KG1 (cell line): ENCODE results near the gene RIT1.

Experiments
- DNase-seq: peaks from one replicate; lab custom pipeline; 2025; lab: John Stamatoyannopoulos, UW

Gene RIT1

GRCh38 chr1:155856975-155857930 lies 53.9 kb downstream of the RIT1 start, which contains the start of gene GON4L:
TSS of gene GON4L (minus strand) at chr1:155857214. CDS start at chr1:155853780, 3,434 bp downstream.
- DNase-seq: peak; percentile 86

- DNase-seq: no peak
Measured at GRCh38 chr1:155856257-155856974, 54.7 kb downstream of the RIT1 start.

GRCh38 chr1:155850345-155850744 lies 60.8 kb downstream of the RIT1 start:
- DNase-seq: no peak

DNA sequence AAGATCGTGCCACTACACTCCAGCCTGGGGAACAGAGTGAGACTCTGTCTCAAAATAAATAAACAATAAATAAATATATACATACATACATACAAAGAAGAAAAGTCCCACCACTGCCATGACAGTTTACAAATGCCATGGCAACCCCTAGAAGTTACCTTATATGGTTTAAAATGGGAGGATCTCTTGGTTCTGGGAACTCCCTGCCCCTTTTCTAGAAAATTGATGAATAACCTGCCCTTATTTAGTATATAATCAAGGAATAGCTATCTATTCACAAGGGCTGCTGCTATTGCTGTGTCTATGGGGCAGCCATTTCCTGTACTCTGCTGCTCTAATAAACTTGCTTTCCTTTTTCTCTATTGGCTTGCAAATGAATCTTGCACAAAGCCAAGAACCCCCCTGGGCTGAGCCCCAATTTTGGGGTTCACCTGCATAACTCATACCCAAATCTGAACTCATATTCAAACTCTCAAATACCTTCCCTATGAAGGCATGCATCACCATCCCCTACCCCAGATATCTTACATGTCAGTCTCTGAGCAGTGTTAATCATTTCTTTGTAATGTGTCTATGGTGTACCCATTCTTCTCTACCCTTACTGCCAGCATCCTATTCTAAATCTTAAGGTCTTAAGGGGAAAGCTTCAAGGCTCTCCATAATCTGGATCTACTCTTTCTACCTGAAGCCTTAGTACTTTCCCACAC lies 63.2 kb downstream of the RIT1 start:
- no peak for DNase-seq
